Measurements from ENCODE around the gene MYADML2.

- TF ChIP-seq JAZF1 (CRISPR knock-in tag; IDR thresholded peaks at IDR 0.05) (no peak), OVOL2 (CRISPR knock-in tag; IDR thresholded peaks at IDR 0.05; ENCODE audit: borderline replicate concordance) (no peak), MAX (CRISPR knock-in tag; IDR thresholded peaks at IDR 0.05) (no peak), CTCF (IDR thresholded peaks at IDR 0.05) (no peak), NR1H2 (CRISPR knock-in tag; IDR thresholded peaks at IDR 0.05) (no peak), TEAD4 (CRISPR knock-in tag; IDR thresholded peaks at IDR 0.05) (no peak), NR3C1 (CRISPR knock-in tag; conservative IDR thresholded peaks at IDR 0.05; ENCODE audit: low read depth) (no peak), ZNF232 (CRISPR knock-in tag; IDR thresholded peaks at IDR 0.05) (no peak), PRDM15 (CRISPR knock-in tag; IDR thresholded peaks at IDR 0.05) (no peak), STAT6 (CRISPR knock-in tag; conservative IDR thresholded peaks at IDR 0.05; ENCODE audit: low read depth) (no peak), KAT7 (CRISPR knock-in tag; IDR thresholded peaks at IDR 0.05; ENCODE audit: borderline replicate concordance) (no peak), JUN (CRISPR knock-in tag; IDR thresholded peaks at IDR 0.05) (no peak), IRF2 (CRISPR knock-in tag; IDR thresholded peaks at IDR 0.05; ENCODE audit: borderline replicate concordance, low read depth) (no peak), HMGXB4 (CRISPR knock-in tag; IDR thresholded peaks at IDR 0.05) (no peak)
Observed at GRCh38 chr17:81955058-81955681, 8.1 kb upstream of the MYADML2 start.
